Activated T-cell treated with anti-CD3 and anti-CD28 coated beads for 4 hours (primary cell): ENCODE measurements around the gene RPTOR.
A peak's percentile ranks its signal among the peaks of the same experiment; 100 is the strongest.
"Not testable (repeated sequence)": the region's sequence is repeated elsewhere in the genome, so short reads cannot be mapped to it uniquely, and the experiment has no call there.

Experiments
- DNase-seq: peaks from one replicate; pipeline ENCODE4 v3.0.0-alpha.2; 2020

Gene RPTOR

DNA sequence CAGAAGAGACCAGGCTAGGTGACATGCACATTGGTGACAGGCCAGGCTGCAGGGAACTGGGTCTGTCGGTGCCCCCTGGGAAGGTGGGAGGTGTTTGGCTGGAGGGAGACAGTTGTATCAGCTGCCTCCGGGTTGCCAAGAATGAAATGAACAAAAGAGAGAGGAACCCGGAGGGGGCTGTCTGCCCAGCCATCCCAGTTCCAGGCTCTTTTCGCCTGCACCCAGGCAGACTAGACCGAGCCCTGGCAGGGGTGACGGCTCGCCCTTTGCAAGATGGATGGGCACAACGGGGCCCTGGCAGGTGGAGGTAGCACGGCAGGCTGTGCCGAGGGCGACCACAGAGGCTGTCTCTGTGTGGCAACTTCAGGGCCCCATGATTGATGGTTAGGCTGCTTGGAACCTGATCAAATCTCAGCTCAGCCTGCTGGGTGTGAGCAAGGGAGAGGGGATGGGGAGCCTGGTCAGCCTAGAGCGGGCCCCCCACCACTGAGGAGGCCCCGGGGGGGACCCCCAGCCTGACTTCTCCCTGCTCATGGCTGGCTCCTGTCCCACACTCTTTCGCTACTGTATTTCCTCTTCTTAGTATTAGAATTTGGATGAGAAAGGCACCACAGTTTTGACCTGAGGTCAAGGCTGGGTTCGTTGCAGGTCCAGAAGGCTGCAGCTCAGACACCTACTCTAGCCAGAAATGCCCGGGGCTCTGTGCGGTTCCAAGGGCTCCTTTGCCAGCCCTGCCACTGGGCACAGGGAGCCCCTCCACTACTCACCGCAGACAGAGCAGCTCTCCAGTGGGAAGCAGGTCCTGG is 328.1 kb downstream of the RPTOR start:
- no peak for DNase-seq

DNA sequence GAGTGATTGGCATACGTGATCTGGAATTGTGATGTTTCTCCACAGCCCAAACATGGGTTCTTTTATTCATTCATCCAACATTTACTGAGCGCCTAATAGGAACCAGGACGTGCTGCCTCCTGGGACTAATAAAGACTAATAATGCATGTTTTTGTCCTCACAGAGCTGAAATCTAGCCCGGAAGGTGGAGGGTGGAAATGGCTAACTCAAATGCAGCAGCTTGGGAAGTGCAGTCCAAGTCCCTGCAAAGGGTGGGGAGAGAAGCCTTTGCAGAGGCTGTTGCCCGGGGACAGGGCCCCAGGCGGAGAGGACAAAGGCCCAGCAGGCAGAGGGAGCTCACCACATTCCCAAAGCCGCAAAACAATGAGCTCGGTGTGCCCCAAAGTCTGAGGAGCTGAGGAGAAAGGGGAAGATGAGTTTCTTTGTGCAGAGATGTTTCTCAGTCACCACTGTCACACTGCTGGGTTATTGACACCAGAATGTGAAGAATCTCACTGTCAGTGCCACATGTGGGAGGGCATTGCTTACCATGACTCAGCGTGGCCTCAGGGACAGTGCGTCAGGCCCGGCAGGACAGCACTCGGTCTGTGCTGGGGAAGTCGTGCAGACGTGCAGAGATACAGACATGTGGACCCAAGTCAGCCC is 328.8 kb downstream of the RPTOR start:
- DNase-seq = no peak

DNA sequence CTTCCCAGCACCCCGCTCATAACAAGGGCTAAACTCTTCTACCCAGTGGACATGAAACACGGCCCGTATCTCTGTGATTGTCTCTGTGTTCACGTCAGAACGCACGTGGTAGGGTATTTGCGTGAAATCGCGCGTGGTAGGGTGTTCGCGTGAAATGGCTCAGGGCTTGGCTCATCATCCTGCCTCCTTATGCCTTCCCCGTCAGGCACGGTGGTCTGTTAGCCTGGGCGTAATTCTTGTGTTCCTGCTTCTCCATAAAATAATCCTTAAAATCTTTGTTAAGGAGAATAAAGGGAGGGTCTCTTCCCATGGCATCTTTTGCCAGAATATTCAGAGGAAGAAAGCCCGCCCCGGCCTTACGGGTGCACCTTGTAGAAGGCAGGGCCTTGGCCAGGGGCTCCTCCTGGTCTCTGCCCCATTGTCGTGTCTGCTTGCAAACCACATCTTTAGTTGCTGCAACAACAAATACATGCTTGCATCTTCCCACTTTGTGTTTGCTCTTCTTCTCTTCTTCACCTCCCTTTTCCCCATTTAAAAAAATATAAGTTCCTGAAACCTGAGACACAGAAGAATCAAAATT is 330.3 kb downstream of the RPTOR start:
- DNase-seq = no peak

- not testable (repeated sequence) for DNase-seq
These were observed 330.9 kb downstream of the RPTOR start for GRCh38 chr17:80875480-80875995.

DNA sequence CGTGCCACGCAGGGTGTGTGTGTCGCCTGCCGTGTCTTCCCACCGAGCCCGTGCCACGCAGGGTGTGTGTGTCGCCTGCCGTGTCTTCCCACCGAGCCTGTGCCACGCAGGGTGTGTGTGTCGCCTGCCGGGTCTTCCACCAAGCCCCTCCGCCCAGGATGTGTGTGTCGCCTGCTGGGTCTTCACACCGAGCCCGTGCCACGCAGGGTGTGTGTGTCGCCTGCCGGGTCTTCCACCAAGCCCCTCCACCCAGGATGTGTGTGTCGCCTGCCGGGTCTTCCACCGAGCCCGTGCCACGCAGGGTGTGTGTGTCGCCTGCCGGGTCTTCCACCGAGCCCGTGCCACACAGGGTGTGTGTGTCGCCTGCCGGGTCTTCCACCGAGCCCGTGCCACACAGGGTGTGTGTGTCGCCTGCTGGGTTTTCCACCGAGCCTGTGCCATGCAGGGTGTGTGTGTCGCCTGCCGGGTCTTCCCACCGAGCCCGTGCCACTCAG is 331.9 kb downstream of the RPTOR start:
- DNase-seq = not testable (repeated sequence)

DNA sequence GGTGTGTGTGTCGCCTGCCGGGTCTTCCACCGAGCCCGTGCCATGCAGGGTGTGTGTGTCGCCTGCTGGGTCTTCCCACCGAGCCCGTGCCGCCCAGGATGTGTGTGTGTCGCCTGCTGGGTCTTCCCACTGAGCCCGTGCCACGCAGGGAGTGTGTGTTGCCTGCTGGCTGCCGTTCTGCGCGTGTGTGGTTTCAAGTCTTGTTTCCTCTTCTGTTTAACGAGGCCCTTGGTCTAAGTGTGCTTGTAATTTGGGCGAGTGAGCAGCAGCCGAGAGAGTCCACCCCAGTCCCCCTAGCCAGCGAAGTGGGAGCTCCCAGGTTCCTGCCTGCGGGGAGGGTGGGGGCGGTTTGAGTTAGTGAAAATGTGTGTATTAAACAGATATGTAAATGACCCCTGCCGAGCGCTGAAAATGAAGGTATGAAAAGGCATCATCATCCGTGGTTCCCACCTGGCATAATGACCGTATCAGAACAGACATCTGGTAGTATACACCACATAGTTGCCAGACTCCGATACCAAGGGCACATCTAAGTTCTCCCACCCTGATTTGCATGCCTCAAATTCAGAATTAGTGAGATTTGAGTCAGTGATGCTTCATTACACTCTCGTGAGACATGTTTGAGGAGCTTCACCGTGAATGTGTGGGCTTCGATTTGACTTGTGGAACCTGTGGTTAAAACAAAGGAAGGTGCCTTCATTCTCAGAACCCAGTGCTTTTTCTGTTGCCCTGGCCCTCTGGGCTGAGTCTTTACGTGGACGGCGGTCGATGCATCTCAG is 332.5 kb downstream of the RPTOR start:
- DNase-seq = peak; percentile 28

GRCh38 chr17:80877729-80878303 is 333.2 kb downstream of the RPTOR start:
- no peak for DNase-seq

- no peak for DNase-seq
These were observed 334.5 kb downstream of the RPTOR start for GRCh38 chr17:80878876-80879722.

GRCh38 chr17:80879723-80880647 is 335.3 kb downstream of the RPTOR start:
- no peak for DNase-seq

GRCh38 chr17:80880648-80880985 is 336.0 kb downstream of the RPTOR start:
- no peak for DNase-seq

GRCh38 chr17:80881306-80881705 is 336.7 kb downstream of the RPTOR start:
- DNase-seq = no peak

DNA sequence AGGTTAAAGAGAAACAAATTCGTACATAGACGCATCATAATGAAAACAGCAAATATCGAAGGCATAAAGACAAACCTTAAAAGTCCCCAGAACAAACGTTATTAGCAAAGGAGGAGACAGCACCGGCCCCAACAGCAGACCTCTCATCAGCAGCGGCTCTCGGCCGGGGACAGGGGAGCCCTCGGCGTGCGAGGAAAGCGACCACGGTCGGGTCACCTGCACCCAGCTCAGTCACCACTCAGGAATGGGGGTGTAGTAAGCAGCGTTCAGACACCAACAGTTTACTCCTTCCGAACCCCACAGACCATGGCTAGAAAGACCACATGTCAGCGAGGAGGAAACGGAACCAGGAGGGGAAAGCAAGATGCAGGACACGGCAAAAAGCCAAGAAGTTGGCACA is 337.7 kb downstream of the RPTOR start:
- no peak for DNase-seq

GRCh38 chr17:80882926-80883685 is 338.5 kb downstream of the RPTOR start:
- no peak for DNase-seq

DNA sequence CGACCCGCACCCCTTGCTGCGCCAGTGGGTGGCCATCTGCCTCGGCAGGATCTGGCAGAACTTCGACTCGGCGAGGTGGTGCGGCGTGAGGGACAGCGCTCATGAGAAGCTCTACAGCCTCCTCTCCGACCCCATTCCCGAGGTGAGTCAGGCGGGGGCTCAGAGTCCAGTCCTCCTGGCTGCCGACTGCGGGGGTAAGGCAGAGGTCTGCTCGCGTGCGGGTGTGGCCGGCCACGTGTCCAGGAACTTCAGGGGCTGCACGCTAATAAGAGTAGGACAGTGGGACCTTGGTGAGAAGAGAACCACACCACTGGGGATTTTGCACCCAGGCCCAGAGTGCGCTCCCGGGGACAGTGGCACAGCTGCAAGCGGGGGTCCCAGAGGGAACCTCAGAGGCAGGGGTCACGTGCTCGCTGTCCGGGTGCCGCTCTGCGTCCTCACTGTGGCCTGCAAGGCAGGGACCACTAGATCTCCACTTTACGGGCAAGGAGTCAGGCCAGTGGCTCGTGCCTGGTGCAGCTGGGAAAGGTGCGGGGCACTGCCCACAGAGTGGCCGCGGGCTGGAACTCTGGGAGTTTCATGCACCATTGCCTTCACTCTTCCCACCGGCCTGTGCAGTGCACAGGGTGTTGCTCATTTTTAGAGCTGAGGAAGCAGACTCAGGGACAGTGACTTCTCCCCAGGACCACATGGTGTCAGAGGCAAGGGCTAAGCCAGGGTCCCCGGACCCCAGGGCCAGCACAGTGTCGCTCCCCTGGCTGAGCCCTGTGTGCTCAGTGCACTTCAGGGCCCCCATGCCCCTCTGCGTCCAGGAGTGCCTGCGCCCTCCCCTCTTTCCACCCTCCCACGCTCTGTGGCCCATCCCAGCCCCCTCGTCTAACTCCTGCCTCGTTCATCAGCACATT is 339.4 kb downstream of the RPTOR start:
- DNase-seq = no peak

DNA sequence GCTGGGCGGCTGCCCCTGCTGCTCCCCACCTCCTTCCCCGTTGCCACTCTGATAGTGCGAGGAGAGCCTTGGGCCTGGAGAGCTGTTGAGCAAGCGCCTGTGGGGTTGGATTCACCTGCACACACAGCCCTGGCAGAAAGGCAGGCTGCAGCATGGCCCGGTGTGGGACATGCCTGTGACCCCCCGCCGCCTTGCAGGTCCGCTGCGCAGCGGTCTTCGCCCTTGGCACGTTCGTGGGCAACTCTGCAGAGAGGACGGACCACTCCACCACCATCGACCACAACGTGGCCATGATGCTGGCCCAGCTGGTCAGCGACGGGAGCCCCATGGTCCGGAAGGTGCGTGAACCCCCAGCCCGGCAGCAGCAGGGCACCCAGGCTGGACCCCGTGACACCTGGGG is 340.2 kb downstream of the RPTOR start:
- DNase-seq = no peak

DNA sequence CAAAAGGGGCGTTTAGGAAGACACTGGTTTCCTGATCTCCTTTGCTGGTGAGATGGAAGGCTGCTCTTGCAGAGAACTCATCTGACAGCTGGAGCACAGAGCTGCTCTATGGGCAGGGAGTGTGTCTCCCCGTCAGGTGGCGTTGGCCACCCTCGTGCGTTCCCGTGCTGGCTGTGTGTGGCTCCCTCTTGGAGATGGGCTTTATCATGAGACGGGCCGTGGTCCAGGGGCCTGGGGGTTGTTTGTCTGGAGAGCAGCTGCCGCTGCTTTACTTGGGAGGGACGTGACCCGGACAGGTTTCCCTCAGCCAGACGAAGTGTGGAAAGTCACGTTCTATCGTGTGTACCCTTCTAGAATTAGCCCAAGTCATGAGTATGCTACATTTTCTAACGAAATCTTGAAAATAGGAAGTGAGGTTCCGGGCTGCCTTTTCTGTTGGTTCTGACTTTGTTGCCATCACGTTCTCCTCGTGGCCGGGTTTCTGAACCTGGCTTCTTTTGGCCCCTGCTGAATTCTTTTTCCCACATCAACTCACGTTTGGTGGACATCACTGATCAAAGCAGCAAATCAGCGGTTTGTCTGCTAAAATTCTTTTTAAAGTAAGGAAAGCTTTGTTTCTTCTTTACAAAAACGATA is 341.4 kb downstream of the RPTOR start:
- no peak for DNase-seq

GRCh38 chr17:80886641-80887573 is 342.3 kb downstream of the RPTOR start:
- no peak for DNase-seq
